HG02678 (cell line): Measurements from ENCODE around the gene LY6G5C.

Experiments
- ATAC-seq: cut with Tn5 transposase; IDR thresholded peaks from one replicate; pipeline ENCODE4 v1.9.1; 2021; ENCODE audit warnings: mild to moderate bottlenecking, moderate library complexity; ENCODE audit not compliant: unreplicated experiment

The LY6G5C gene, protein sequence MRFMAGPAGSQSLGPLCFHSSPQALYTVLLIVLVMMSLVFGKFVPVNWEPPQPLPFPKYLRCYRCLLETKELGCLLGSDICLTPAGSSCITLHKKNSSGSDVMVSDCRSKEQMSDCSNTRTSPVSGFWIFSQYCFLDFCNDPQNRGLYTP

DNA sequence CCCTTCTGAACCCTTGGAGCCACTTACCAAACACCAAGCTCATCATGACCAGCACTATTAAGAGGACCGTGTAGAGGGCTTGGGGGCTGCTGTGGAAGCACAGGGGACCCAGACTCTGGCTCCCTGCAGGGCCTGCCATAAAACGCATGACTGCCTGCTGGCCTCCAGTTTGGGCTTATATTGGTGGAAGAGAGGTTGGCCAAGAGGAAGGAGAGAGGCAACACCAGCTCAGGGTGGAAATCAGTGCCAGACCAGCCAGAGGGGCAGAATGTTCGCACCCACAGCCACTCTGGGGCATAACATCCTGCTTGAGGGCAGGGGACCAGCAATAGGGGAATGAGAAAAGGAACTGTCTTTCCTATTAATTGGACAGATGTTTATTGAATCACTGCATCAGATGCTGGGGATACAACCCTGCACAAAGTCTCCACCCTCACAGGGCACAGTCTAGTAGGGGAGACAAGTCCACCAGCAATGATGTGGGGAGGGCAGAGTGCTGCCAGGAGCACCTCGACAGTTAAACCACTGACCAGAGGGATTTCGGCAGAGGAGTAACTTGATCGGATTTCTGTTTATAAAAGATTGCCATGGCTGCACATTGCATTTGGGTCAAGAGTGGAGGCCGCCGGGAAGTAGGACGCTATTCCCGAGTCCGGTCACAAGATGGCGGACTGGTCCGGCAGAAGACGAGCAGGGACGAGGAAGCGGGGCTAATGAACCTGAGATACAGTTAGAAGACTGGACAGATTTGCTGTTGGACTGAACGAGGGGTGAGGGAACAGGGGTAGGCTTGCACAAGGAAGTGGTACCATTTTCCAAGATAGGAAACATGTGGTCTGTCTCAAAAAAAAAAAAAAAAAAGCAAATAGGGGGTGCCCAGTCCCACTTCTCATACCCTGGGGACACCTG, at the start of gene LY6G5C:
LY6G5C (minus strand) TSS at position 842 of the 909 bp plus-strand sequence; CDS start at position 148, 694 bp downstream.
- ATAC-seq, result no peak

DNA sequence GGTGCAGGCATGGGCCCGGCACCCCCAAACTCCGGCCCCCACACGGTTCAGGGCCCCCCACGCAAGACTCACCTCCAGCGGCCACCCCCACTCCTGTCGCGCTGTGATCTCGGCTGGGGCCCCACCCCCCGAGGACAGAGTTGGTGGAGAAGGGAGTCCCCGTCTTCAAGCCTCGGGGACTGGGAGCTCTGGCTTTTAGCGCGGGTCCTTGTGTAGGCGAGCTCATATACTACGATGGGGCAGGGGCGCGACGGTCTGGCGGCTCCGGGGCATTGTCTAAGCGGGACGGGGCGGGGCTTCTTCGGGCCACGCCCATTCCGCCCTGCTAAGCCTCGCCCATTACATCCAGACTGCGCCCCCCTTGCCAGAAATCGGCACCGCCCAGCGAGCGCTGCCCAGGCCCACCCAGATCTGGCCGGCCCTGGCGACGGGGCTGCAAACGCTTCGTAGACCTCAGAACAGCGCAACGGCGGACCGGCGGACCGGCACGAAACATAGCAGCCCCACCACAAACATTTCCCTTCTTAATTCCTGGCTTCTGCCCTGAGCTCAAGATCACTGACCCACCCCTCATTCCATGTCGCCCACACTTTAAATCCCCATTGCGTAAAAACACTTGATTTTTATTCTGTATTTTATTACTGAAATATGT, 49.2 kb upstream of the LY6G5C start:
- ATAC-seq, result peak; percentile 45

DNA sequence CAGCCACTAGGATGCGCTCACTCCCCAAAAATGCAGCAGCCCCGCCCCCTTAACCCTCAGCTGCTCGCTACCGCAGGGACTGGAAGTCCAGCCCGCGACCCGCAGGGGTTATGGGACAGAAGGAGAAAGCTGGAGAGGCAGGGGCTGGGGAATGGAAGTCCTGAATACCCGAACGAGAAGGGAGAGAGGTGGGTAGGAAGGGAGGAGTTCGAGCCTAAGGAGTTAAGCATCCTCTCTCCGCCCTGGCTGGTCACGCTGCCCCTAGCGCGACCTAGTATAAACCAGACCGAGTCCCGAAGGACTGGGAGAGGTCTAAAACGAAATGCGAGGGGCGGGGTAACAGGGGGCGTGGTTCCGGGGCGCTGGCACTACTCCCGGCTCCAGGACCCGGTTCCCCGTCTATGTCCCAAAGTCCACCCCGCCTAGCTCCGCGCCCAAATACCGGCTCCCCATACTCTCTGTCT, 48.7 kb upstream of the LY6G5C start:
- ATAC-seq, result peak; percentile 51

DNA sequence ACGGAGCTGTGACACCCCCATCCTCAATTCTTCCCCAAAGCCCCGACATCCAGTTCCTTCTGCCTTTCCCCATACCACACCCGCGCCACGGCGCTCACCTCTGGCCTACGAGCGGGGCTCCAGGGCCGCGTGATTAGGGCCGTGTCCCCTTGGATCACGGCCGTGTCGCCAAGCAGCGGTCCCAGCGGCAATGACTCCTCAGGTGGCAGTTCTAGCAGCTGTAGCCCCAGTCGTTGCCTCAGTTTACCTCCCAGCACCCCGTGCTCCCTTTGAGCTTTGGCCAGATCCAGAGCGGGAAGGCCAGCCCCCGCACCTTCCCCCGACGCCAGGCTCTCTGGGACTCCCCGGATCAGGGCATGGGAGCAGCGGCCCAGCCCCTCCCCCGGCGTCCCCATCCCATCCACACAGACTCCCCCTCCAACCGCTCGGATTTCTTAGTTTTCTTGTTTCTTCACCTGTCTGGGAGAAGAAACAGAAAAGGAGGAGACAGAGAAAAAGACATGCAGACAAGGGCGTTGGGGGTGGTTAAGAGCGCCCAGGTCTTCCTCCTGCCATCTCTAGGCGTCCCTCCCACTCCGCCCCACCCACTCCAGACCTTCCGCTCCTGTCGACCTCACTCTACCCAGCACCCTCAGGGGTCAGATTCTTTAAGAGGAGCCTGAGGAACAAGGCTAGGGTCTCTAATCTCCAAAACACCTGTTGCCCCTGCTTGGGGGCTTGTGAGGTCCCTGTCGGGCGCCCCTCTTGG, 48.1 kb upstream of the LY6G5C start, which contains the start of gene DDAH2:
DDAH2 (minus strand) TSS at position 533 of the 748 bp plus-strand sequence; CDS start at position 395, 138 bp downstream.
- peak; percentile 4 for ATAC-seq

DNA sequence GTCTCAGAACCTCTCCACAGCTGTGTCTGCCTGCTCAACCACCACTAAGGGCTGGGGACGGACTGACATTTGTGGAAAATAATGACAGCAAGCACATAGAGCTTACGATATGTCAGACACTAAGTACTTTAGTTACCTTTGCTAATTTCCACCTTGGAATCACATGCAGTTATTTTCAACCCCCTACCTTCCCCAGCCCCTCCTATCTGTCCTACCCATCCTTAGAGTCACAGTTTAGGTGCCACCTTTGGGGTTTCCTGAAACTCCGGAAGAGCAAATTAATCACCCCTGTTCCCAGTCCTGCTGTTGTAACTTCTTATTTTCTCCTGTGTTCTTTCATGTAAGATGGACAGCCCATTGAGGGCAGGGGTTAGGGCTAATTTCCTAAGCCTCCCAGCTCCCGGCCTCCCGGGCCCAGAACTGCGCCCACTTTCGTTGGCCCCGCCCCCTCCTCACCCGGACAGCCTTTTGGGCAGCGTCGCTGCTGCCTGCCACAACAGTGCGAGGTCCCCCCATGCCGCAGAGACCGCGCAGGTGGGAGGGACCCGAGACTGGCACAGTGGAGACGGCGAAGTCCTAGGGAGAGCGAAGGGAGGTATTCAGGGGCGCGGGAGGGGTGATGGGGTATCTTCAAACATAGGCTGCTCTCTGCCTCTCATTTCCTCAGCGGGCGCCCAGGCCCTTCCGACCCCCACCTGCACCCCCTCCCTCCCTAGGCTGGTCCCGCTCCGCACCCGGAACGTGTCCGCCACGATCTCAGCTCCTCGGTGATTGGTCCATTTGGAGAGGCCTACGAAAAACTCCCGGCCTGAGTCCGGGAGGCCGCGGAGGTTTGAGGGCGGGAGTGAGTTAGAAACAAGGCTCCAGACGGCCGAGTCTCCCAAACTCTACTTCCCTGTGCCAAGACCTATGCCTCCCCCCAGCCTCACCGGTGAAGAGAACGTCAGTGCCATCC, 47.1 kb upstream of the LY6G5C start:
- ATAC-seq, result no peak

DNA sequence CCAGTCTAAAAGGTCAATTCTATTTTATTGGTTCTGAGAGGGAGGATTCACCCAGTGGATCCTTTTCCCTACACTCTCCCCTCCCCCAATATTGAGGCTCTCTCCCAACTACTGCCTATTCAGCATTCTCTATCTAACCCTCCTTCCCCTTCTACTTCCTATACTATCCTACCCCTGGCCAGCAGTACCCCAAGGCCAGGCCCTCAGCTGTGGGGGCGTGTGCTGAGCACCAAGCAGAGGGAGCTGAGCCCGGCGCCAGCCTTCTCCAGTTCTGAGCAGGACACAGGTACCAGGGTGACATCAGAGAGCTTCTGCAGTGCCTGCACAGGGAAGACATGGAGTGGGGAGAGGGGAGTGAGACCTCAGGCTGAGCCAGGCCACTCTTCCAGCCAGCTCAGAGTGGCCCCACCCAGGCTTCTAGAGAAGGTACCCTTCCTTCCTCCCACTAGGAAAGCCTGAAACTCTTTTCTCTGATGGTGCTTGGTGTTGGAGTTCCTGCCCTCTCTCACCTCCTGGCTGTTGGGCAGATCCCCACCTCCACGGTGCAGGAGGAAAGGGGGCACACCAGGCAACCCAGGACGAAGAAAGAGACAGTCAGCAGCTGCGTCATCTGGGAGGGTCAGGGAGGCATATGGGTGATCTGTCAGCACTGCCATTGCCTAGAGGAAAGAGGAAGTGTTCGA, 46.3 kb upstream of the LY6G5C start:
- ATAC-seq, result peak; percentile 51

DNA sequence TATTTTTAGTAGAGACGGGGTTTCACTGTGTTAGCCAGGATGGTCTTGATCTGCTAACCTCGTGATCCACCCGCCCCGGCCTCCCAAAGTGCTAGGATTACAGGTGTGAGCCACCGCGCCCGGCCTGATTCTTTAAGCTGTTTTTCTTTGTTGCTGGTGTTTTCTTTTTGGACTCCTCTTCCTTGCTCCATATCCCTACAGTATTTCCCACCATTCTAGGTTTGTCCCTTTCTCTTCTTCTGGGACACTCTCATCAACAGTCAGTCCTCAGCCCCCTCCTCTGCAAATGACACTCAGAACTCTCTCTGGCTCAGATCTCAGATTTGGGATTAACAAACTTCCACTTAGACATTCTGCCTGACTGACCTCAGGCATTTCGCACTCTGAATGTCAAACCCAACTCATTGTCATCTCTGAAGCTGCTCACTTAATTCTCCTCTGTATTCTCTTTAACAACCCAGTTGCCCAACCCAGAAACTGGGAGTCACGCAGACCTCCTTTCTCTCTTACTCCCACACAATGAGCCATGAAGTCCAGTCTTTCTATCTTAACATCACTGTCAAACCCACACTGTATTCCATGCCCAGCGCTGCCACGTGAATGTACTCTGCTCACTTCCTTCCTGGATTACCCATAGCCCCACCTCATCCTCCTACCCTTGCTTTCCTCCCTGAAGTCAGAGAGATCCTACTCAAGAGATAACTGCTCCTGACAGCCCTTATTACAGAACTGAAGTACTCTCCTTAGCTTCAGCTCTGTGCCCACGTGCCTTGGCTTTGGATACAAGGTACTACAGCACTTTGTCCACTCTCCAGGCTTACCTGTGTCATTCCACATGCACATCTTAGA, 44.9 kb upstream of the LY6G5C start:
- no peak for ATAC-seq

DNA sequence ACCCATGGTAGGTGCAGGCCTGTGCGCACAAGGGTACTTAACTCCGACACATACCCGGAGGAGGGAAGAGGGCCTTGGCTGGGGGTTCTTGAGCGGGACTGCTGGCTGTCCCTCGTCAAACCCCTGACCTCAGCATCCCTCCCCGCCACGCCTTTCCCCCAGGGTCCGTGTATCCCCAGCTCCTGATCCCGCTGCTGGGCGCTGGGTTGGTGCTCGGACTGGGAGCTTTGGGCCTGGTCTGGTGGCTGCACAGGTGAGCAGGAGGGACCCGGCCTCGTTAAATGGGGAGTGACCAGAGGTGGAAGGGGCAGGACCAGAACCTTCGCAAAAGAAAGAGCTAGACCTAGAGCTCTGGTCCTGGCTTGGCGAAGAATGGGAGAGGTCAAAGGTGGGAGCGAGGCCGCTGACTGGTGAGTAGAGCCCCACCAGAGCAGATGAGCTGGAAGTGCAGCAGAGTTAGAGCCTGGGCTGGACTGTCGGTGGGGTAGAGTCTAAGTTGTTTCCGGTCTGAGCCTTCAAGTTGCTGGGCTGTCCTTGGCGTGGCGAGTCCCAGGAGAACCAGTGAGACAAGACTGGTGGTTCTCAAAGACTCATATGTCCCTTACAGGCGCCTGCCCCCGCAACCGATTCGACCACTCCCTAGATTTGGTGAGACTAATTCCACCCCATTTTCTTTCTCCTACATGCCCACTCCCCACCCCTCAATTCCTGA, 43.3 kb upstream of the LY6G5C start:
- no peak for ATAC-seq

DNA sequence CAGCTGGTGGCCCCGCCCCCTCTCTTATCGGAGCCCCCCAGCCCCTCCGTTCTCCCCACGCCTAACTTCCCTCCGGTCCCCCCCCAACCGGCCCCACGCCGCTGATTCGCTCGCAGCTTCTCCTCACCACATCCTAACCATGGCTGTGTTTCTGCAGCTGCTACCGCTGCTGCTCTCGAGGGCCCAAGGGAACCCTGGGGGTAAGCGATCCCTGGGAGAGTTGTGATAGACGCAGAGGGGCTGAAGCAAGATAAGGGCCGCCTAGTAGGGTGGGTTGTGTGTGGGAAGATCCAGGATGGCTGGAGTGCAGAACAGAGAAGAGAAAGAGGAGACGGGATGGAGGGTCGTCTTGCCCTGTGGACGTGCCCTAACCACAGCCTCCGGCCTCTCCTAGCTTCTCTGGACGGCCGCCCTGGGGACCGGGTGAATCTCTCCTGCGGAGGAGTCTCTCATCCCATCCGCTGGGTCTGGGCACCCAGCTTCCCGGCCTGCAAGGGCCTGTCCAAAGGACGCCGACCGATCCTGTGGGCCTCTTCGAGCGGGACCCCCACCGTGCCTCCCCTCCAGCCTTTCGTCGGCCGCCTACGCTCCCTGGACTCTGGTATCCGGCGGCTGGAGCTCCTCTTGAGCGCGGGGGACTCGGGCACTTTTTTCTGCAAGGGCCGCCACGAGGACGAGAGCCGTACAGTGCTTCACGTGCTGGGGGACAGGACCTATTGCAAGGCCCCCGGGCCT, 42.5 kb upstream of the LY6G5C start, which contains the start of gene MPIG6B:
MPIG6B (plus strand) TSS at position 129 of the 735 bp plus-strand sequence; CDS start at position 140, 11 bp downstream.
- ATAC-seq, result no peak

DNA sequence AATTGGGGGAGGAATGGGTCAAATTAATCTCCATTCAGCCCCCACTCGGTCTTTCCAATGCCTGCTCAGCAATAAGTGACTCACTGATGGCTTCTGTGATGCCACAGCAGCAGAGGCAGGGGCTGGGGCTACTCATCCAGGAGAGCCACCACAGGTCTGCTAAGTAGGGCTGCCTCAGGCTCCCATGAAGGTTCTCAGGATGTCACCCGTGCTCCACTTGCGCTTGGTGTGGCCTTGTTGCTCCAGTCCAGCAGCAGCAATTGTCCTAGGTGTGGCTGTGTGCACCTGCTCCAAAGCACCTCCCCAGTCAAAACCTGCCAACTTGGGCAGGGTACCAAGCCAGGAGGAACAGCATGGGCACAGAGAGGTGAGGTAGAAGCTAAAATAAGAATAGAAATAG, 41.3 kb upstream of the LY6G5C start:
- no peak for ATAC-seq

DNA sequence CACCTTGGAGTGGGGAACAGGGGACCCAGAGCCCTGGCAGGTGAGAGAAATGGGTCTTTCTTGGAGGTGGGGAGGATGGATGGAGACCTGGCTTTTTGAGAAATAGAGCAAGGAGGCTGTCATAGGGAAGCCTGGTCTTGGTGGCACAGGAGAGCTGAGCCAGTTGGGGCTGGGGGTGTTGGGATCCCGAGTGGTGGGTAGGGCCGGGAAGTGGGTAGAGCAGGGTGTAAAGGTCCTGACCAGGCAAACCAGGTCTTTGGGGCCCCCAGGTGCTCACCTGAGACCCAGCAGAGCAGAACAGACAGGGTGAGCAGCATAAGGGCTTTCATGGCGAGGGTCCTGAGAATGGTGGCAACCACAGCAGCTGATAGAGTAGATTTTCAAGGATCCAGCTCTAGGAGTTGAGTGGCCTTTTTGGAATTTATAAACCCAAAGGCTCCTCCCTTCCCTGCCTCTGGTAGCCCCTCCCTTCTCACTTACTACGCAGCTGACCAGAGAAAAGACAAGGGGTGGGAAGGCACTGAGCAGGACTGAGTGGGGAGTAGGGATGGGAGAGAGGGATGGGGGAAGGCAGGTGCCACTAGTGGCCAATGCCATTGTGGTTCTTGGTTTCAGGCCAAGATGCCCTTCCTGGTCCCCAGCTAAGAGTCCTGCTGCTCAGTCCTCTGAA, 40.6 kb upstream of the LY6G5C start, which contains the start of gene LY6G6C:
LY6G6C (minus strand) TSS at position 396 of the 670 bp plus-strand sequence; CDS start at position 329, 67 bp downstream.
- ATAC-seq, result no peak

DNA sequence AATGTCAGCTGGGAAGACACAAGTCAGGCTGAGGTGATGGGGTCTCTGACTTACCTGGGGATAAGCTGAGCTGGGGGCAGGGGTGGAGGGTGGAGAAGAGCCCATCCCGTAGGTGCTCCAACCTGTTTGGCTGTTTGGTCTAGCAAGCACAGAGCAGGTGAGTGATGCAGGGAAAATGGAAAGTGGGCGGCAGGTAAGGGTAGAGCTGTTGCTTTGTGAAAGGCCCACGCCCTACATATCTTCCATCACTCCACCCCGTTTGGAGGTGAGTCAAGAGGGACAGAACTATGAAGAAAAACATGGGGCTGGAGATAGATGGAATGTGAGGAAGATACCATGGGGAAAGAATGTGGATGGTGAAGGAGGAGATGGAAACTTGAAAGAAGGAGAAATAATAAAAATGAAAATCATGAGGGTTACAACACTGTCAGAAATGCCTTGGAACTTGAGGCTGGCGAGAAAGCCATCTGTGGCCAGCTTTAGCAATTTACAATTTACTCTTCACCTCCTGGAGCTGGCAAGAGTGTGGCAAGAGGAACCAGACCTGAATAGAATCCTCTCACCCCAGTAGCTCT, 39.4 kb upstream of the LY6G5C start:
- no peak for ATAC-seq

DNA sequence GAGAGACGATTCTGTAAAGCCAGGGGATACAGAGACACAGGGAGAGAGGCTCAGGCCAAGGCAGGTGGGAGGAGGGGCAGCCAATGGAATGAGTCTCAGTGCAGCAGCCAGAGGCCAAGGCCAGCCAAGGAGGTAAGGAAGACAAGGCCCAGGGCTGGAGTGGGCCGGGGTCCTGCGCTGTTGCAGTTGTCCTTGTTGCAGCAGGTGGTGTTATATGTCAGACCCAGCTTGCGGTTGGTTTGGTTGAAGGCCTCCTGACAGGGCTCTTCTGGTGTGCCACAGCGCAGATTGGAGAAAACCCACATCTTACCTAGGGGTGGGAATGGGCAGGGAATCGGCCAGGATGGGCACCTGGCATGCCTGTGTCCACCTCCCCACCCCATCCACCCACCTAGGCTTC, 38.1 kb upstream of the LY6G5C start:
- no peak for ATAC-seq

DNA sequence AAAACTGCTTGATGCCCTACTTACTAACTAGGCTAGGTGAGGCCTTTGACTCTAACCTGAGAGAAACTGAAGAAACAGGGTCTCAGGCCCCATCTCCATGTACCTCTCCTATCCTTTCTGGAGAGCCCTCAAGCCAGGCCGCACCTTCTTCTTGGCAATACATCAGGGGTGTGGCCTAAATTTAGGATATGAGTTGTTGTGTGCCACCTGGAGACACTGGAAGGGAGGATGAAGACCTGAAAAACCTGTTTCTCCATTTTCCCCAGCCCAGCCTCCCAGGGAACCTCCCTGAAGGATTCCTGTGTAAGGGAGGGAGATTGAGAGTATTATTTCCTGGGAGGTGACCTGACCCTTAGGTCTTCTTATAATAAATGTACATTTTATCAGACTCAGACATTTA, 37.4 kb upstream of the LY6G5C start:
- ATAC-seq, result no peak

DNA sequence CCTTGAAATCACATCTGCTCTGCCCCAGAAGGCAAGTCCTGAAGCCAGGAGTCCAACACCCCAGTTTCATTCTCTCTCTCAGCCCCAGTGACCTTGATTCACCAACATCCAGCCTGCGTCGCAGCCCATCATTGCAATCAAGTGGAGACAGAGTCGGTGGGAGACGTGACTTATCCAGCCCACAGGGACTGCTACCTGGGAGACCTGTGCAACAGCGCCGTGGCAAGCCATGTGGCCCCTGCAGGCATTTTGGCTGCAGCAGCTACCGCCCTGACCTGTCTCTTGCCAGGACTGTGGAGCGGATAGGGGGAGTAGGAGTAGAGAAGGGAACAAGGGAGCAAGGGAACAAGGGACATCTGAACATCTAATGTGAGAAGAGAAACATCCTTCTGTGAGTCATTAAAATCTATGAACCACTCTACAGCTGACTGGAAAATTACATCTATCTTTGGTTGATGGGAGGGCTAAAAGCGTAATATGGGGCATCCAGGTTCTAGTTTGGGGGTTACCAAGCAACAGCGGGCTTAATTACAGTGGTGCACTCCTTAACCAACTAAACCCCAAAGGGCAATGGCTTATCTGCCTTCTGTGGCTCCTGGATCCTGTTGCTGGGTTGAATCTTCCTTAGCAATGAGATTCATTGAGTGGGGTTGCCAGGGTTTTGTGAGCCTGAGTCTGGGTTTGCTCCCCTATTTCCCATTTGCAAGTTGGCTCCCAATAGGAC, 36.8 kb upstream of the LY6G5C start:
- no peak for ATAC-seq
